GM18858 (cell line): ENCODE results near the gene MCTP2.
"Not testable (repeated sequence)": the region's sequence is repeated elsewhere in the genome, so short reads cannot be mapped to it uniquely, and the experiment has no call there.

Experiments used
- ATAC-seq: cut with Tn5 transposase; IDR thresholded peaks from one replicate; pipeline ENCODE4 v1.9.1; 2021; ENCODE audit not compliant: unreplicated experiment

MCTP2 gene

GRCh38 chr15:94234300-94234699, 2.9 kb downstream of the MCTP2 start:
- no peak for ATAC-seq

GRCh38 chr15:94235041-94235440, 3.7 kb downstream of the MCTP2 start:
- ATAC-seq = no peak

GRCh38 chr15:94235646-94236045, 4.3 kb downstream of the MCTP2 start:
- ATAC-seq = no peak

- no peak for ATAC-seq
Measured at GRCh38 chr15:94236608-94237007, 5.2 kb downstream of the MCTP2 start.

GRCh38 chr15:94237903-94238302, 6.5 kb downstream of the MCTP2 start:
- no peak for ATAC-seq

- peak; percentile 61 for ATAC-seq
Measured at GRCh38 chr15:94238539-94239118, 7.3 kb downstream of the MCTP2 start.

GRCh38 chr15:94239474-94239873, 8.1 kb downstream of the MCTP2 start:
- no peak for ATAC-seq

- no peak for ATAC-seq
Measured at GRCh38 chr15:94240480-94240879, 9.1 kb downstream of the MCTP2 start.

GRCh38 chr15:94242257-94242656, 10.9 kb downstream of the MCTP2 start:
- ATAC-seq = no peak

- not testable (repeated sequence) for ATAC-seq
Measured at GRCh38 chr15:94243003-94243402, 11.6 kb downstream of the MCTP2 start.

GRCh38 chr15:94243418-94243817, 12.1 kb downstream of the MCTP2 start:
- no peak for ATAC-seq

GRCh38 chr15:94246016-94246415, 14.7 kb downstream of the MCTP2 start:
- no peak for ATAC-seq

- no peak for ATAC-seq
Measured at GRCh38 chr15:94247789-94248638, 16.7 kb downstream of the MCTP2 start.

GRCh38 chr15:94250801-94251200, 19.4 kb downstream of the MCTP2 start:
- no peak for ATAC-seq

- no peak for ATAC-seq
Measured at GRCh38 chr15:94252223-94252766, 20.9 kb downstream of the MCTP2 start.

GRCh38 chr15:94252906-94253491, 21.6 kb downstream of the MCTP2 start:
- no peak for ATAC-seq

GRCh38 chr15:94253742-94254141, 22.4 kb downstream of the MCTP2 start:
- ATAC-seq = peak; percentile 50

- ATAC-seq = no peak
Measured at GRCh38 chr15:94255540-94255939, 24.2 kb downstream of the MCTP2 start.

- no peak for ATAC-seq
Measured at GRCh38 chr15:94256511-94256910, 25.1 kb downstream of the MCTP2 start.

- not testable (repeated sequence) for ATAC-seq
Measured at GRCh38 chr15:94257776-94258175, 26.4 kb downstream of the MCTP2 start.

- ATAC-seq = peak; percentile 51
Measured at GRCh38 chr15:94258246-94258645, 26.9 kb downstream of the MCTP2 start.
